Lower leg skin (tissue), 4 donors: Measurements from ENCODE around the gene SLC35F5. TPM values are rescaled to one million over a fixed set of nuclear protein-coding genes. Genes with fewer than 3 reads are reported as not detected.
"Not testable (repeated sequence)": the region's sequence is repeated elsewhere in the genome, so short reads cannot be mapped to it uniquely, and the experiment has no call there.

ENCODE experiments used
- DNase-seq, 2 donors: peaks; one replicate each; pipeline ENCODE4 v3.0.0-alpha.2; 2019; ENCODE audit warnings: low spot score in 2 of 2
- H3K4me3 ChIP-seq: fragments of 200-600 bp; sonication (generic); 2 replicates; pipeline ENCODE4 v1.5.1; 2017; ENCODE audit warnings: mild to moderate bottlenecking, low read depth; ENCODE audit not compliant: poor library complexity, severe bottlenecking
- CTCF ChIP-seq, 3 donors: fragments of 450-650 bp; IDR thresholded peaks; one replicate each; pipeline ENCODE4 v1.5.1; 2016; ENCODE audit warnings: antibody characterized with exemption in 3 of 3, mild to moderate bottlenecking in 3 of 3, moderate library complexity in 2 of 3
- POLR2A ChIP-seq, 2 donors: fragments of 450-650 bp; IDR thresholded peaks; one replicate each; pipeline ENCODE4 v1.6.1; 2016 to 2017; ENCODE audit warnings: antibody characterized with exemption in 2 of 2, mild to moderate bottlenecking in 1 of 2, moderate library complexity in 1 of 2
- WGBS, 2 donors: methylation state at CpG; one replicate each; pipeline ENCODE4 v1.1.5; 2018; 5-methylcytosine and 5-hydroxymethylcytosine counted together
- intact Hi-C: fragments of 100-400 bp; cut with DNase I; formaldehyde crosslinking; loops from one replicate; pipeline ENCODE4 v1.15.0; 2023; ENCODE audit warnings: low total_unique reads
- total RNA-seq, 4 donors: library from RNA; depleted of rRNA; stranded (reverse); fragments of >200 nt; gene quantifications; one replicate each; pipeline ENCODE4 v1.1.0, GENCODE V29; 2016

SLC35F5 gene
- total RNA-seq, 4 donors from 2014 or later = 75.1 to 126 (median 81.9) TPM

GRCh38 chr2:113791697-113792590, 35.5 kb upstream of the SLC35F5 start:
- intact Hi-C loops = no loop called here
- DNase-seq = no peak
- TF ChIP-seq POLR2A (IDR thresholded peaks at IDR 0.05) (no peak), CTCF (IDR thresholded peaks at IDR 0.05) (no peak)
- no peak overlapping the region for H3K4me3 ChIP-seq
- WGBS, 2 donors = 58 to 64% methylated on average over 5 of the region's 5 CpGs

GRCh38 chr2:113784823-113785744, 28.6 kb upstream of the SLC35F5 start:
- intact Hi-C loops = no loop called here
- no peak for DNase-seq
- H3K4me3 ChIP-seq = no peak overlapping the region
- TF ChIP-seq POLR2A (IDR thresholded peaks at IDR 0.05) (no peak), CTCF (IDR thresholded peaks at IDR 0.05) (no peak)
- 68 to 70% methylated on average over 8 of the region's 8 CpGs for whole genome bisulfite sequencing, 2 donors

GRCh38 chr2:113780472-113780871, 24.0 kb upstream of the SLC35F5 start:
- DNase-seq = no peak
- H3K4me3 ChIP-seq = no peak overlapping the region
- intact Hi-C loops = no loop called here
- 25 to 33% methylated on average over 5 of the region's 5 CpGs for WGBS, 2 donors
- no peak for TF ChIP-seq POLR2A (IDR thresholded peaks at IDR 0.05)
- no peak for TF ChIP-seq CTCF (IDR thresholded peaks at IDR 0.05)

GRCh38 chr2:113777371-113777770, 20.9 kb upstream of the SLC35F5 start:
- 96 to 97% methylated on average over 3 of the region's 3 CpGs for WGBS, 2 donors
- no peak overlapping the region for H3K4me3 ChIP-seq
- TF ChIP-seq POLR2A (IDR thresholded peaks at IDR 0.05) (no peak), CTCF (IDR thresholded peaks at IDR 0.05) (no peak)

GRCh38 chr2:113776949-113777348, 20.5 kb upstream of the SLC35F5 start:
- no peak overlapping the region for H3K4me3 ChIP-seq
- intact Hi-C loops = no loop called here
- WGBS, 2 donors = 65 to 69% methylated on average over 4 of the region's 4 CpGs
- TF ChIP-seq POLR2A (IDR thresholded peaks at IDR 0.05) = no peak
- TF ChIP-seq CTCF (IDR thresholded peaks at IDR 0.05) = no peak
- no peak for DNase-seq

More at GRCh38 chr2:113777371-113777770, 20.9 kb upstream of the SLC35F5 start:
- DNase-seq = no peak
- intact Hi-C loops = no loop called here

- H3K4me3 ChIP-seq, DNase-seq, intact Hi-C loops: not testable (repeated sequence)
- WGBS, 2 donors = 87 to 92% methylated on average over 6 of the region's 6 CpGs
Measured at GRCh38 chr2:113774616-113775015, 18.2 kb upstream of the SLC35F5 start.
